Measurements from ENCODE around the gene PEAR1. TPM values are rescaled to one million over a fixed set of nuclear protein-coding genes. Genes with fewer than 3 reads are reported as not detected.

Gene PEAR1
- total and polyA plus RNA-seq, 2 donors (not counting 1 experiment from before 2014, with no cell fraction given) = 0.03 TPM; not detected in 1

DNA sequence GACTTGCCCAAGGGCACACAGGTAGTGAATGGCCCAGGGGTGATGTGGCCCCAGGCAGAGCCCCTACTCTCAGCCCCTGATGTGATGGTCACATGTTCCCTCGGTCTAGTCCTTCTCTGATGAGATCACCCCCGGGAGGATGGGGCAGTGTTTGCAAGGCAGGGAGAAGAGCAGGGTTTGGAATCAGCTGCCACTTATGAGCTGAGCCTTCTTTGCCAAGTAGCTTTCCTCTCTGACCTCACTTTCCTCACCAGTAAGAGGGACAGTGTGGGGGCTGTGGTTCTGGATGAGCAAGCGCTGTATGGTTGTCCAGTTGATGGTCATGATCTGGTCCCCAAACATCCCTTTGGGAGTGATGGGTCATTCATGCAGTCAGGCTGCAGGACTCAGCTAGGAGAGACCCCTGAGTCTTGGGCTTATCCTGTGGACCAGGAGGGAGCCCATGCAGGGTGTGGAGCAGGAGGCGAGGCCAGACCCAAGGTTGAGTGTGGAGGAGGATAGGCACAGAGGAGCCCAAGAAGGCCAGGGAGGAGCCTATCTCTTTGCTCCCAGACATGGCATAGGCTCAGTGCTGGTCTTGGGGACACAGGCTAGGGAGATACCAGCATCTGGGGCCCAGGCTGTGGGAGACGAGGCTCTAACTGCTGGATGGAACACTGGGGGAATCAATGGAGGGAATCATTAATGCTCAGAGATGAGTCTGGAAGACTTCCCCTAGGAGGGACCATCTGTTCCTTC, 15.9 kb upstream of the PEAR1 start:
- WGBS (ENCODE audit: insufficient coverage) = 78% methylated on average over 4 of the region's 5 CpGs
- no peak overlapping the region for H3K9ac ChIP-seq (ENCODE audit: low read length)
- no peaks in the 10 kb centered on the region for H3K9me3 Mint-ChIP-seq (ENCODE audit: insufficient read depth)
- no peak overlapping the region for H3K4me3 Mint-ChIP-seq
- TF ChIP-seq CTCF (IDR thresholded peaks at IDR 0.05) (no peak), EZH2 (IDR thresholded peaks at IDR 0.05; ENCODE audit: borderline replicate concordance, insufficient read depth, low read depth, low read length, poor library complexity, severe bottlenecking) (no peak)
- CTCF ChIA-PET = interaction anchor here (2.1 kb wide), 1 partner anchor 12 kb away, joined by 8 read pairs; no protein-coding TSS in a partner anchor
- H2AFZ ChIP-seq (ENCODE audit: insufficient read depth, low read depth, low read length, poor library complexity, severe bottlenecking) = no peak overlapping the region
- POLR2A ChIA-PET = no interaction called here
- no peak overlapping the region for H3K4me2 ChIP-seq (replicated peaks; ENCODE audit: low read depth, low read length, poor library complexity, severe bottlenecking)
- no peaks in the 10 kb centered on the region for H3K9me3 ChIP-seq (ENCODE audit: control extremely low read depth in 1 of 3, control insufficient read depth in 2 of 3, insufficient read depth in 1 of 3, low read length in 2 of 3)
- H4K20me1 ChIP-seq (ENCODE audit: control insufficient read depth, insufficient read depth, low read length, poor library complexity, severe bottlenecking) = no peaks in the 10 kb centered on the region
- H3K27me3 Mint-ChIP-seq = peaks cover 43% of the 10 kb centered on the region
- DNase-seq (no peak), ATAC-seq (ENCODE audit: low read depth) (no peak)
- H3K4me1 ChIP-seq (ENCODE audit: control insufficient read depth in 2 of 2, insufficient read depth in 2 of 2, low read length in 2 of 2) = no peaks in the 10 kb centered on the region
- intact Hi-C loops (cut with micrococcal nuclease) = no loop called here
- no peak overlapping the region for H3K27ac Mint-ChIP-seq
- no peaks in the 10 kb centered on the region for H3K36me3 ChIP-seq (replicated peaks in 1 of 2; ENCODE audit: control extremely low read depth in 1 of 2, control insufficient read depth in 1 of 2, extremely low read depth in 1 of 2, insufficient read depth in 2 of 2, low read length in 1 of 2)
- H3K4me3 ChIP-seq (ENCODE audit: control extremely low read depth in 1 of 5, extremely low read depth in 1 of 5, insufficient read depth in 1 of 5, low read depth in 2 of 5, low read length in 4 of 5) = no peak overlapping the region
- H3K27me3 ChIP-seq (replicated peaks in 1 of 4; ENCODE audit: control extremely low read depth in 1 of 4, control insufficient read depth in 3 of 4, insufficient read depth in 4 of 4, low read length in 3 of 4) = peaks cover 0 to 33% (median 1%) of the 10 kb centered on the region in 4 experiments
- H3K4me1 Mint-ChIP-seq = no peaks in the 10 kb centered on the region
- H3K27ac ChIP-seq (ENCODE audit: low read length in 2 of 2) = no peak overlapping the region
- H3K79me2 ChIP-seq (ENCODE audit: control insufficient read depth, insufficient read depth, low read length) = no peaks in the 10 kb centered on the region

DNA sequence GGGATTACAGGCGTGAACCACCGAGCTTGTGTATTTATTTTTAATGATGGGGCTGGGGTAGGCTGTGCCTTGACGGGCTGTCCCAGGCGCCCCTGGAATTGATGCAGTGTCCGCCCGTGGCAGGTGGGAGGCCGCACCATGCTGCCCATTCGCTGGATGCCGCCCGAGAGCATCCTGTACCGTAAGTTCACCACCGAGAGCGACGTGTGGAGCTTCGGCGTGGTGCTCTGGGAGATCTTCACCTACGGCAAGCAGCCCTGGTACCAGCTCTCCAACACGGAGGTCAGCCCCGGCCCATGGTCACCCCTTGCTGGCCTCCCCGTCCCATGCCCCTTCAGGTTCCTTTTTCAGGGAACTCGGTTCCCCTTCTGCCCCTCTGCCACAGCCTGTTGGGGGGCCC, 13.6 kb upstream of the PEAR1 start:
- CTCF ChIA-PET = interaction anchor here (1.7 kb wide), 1 partner anchor 10 kb away, joined by 8 read pairs; no protein-coding TSS in a partner anchor
- H4K20me1 ChIP-seq (ENCODE audit: control insufficient read depth, insufficient read depth, low read length, poor library complexity, severe bottlenecking) = no peaks in the 10 kb centered on the region
- H3K27me3 ChIP-seq (replicated peaks in 1 of 4; ENCODE audit: control extremely low read depth in 1 of 4, control insufficient read depth in 3 of 4, insufficient read depth in 4 of 4, low read length in 3 of 4) = peaks cover 0 to 33% (median 4%) of the 10 kb centered on the region in 4 experiments
- Mint-ChIP-seq H3K9me3 (ENCODE audit: insufficient read depth) (no peaks in the 10 kb centered on the region), H3K4me3 (no peak overlapping the region), H3K27me3 (peaks cover 50% of the 10 kb centered on the region), H3K4me1 (no peaks in the 10 kb centered on the region), H3K27ac (peak overlapping the region; percentile 3)
- 95% methylated on average over 21 of the region's 21 CpGs for WGBS (ENCODE audit: insufficient coverage)
- intact Hi-C loops (cut with micrococcal nuclease) = no loop called here
- DNase-seq = no peak
- POLR2A ChIA-PET = no interaction called here
- H3K9ac ChIP-seq (ENCODE audit: low read length) = no peak overlapping the region
- no peaks in the 10 kb centered on the region for H3K36me3 ChIP-seq (replicated peaks in 1 of 2; ENCODE audit: control extremely low read depth in 1 of 2, control insufficient read depth in 1 of 2, extremely low read depth in 1 of 2, insufficient read depth in 2 of 2, low read length in 1 of 2)
- TF ChIP-seq EZH2 (IDR thresholded peaks at IDR 0.05; ENCODE audit: borderline replicate concordance, insufficient read depth, low read depth, low read length, poor library complexity, severe bottlenecking) (no peak), CTCF (IDR thresholded peaks at IDR 0.05) (no peak)
- no peak overlapping the region for H3K4me2 ChIP-seq (replicated peaks; ENCODE audit: low read depth, low read length, poor library complexity, severe bottlenecking)
- no peak overlapping the region for H3K4me3 ChIP-seq (ENCODE audit: control extremely low read depth in 1 of 5, extremely low read depth in 1 of 5, insufficient read depth in 1 of 5, low read depth in 2 of 5, low read length in 4 of 5)
- H3K9me3 ChIP-seq (ENCODE audit: control extremely low read depth in 1 of 3, control insufficient read depth in 2 of 3, insufficient read depth in 1 of 3, low read length in 2 of 3) = no peaks in the 10 kb centered on the region
- no peak for ATAC-seq (ENCODE audit: low read depth)
- H3K79me2 ChIP-seq (ENCODE audit: control insufficient read depth, insufficient read depth, low read length) = no peaks in the 10 kb centered on the region
- H3K4me1 ChIP-seq (ENCODE audit: control insufficient read depth in 2 of 2, insufficient read depth in 2 of 2, low read length in 2 of 2) = no peaks in the 10 kb centered on the region
- H2AFZ ChIP-seq (ENCODE audit: insufficient read depth, low read depth, low read length, poor library complexity, severe bottlenecking) = no peak overlapping the region
- no peak overlapping the region for H3K27ac ChIP-seq (ENCODE audit: low read length in 2 of 2)

Data from B cell (primary cell).